ENCODE measurements around the gene PPP1R17. TPM values are rescaled to one million over a fixed set of nuclear protein-coding genes. Genes with fewer than 3 reads are reported as not detected.

Gene PPP1R17
- polyA plus RNA-seq, 2 of the 4 experiments (the other 2 are of a cell fraction) = not detected

DNA sequence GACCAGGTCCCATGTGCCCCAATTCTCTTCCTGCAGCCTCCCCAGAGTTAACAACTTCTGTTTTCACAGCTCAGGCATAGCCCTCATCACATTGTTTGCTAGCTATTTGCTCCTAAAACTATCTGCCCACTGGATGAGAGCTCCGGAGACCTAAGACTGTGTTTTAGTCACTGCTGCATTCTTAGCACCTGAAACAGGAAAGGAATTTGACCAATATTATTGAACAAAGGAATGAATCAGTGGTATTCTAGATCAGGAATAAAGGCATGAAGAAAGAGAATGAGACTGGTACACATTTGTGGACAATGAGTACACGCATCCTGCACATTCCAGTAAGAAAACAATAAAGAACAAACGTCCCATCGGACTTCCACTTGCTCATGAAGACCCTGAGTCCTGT, 54.8 kb downstream of the PPP1R17 start:
- Histone ChIP-seq H3K4me1 (peaks cover 8% of the 10 kb centered on the region), H3K4me2 (no peak overlapping the region), H3K4me3 (no peak overlapping the region), H3K9me3 (no peaks in the 10 kb centered on the region; the same call in 2 of the 3 replicates), H3K27ac (no peak overlapping the region)
- ChIA-PET CTCF (interaction anchor here (1.0 to 6.2 kb wide), 9 partner anchors 107 to 759 kb away, joined by 3 to 70 read pairs (median 5); no protein-coding TSS in a partner anchor), POLR2A (no interaction called here)
- FAIRE-seq = no peak
- no peak for DNase-seq (ENCODE audit: low read depth in 1 of 2, low spot score in 1 of 2)
- ATAC-seq = no peak
- WGBS (ENCODE audit: missing lambda C conversion rate) = 65% methylated on average over 4 of the region's 4 CpGs
- TF ChIP-seq SMC3 (IDR thresholded peaks at IDR 0.05) (no peak), RNF2 (IDR thresholded peaks at IDR 0.05; ENCODE audit: borderline replicate concordance, low read depth) (no peak)
- TF ChIP-seq, protein P1, sequence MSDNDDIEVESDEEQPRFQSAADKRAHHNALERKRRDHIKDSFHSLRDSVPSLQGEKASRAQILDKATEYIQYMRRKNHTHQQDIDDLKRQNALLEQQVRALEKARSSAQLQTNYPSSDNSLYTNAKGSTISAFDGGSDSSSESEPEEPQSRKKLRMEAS (IDR thresholded peaks at IDR 0.05) = no peak

DNA sequence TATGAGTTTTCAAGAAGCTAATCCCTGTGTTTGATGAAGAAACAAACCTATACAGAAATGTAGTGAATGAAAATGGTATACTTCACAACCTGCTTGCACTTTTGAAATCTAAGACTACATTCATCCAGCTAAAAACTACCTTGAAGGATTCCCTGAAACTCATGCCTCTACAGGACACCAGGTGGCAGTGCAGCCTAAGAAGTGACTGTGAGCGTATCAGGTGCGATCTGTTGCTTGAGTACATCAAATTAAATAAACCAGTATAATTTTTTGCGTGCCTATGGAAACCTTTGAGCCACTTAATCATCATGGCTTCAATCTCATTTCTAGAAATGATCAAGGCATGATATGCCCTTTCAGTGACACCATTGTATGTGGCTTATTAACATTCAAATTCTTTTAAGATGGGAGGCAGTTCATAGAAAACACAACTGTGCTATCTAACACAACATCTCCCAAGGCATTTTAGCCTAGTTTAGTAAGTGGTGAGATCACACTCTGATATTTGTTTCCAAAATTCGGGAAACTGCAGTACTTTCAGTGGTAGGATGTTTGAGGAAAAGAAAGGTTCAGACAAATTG, 57.4 kb downstream of the PPP1R17 start:
- peak; percentile 77 to 93; a peak in 4 of 6 replicates for ATAC-seq
- peak; percentile 94 for FAIRE-seq
- WGBS (ENCODE audit: missing lambda C conversion rate) = 0% methylated on average over 4 of the region's 4 CpGs
- POLR2A ChIA-PET = no interaction called here
- peaks cover 7% of the 10 kb centered on the region; the same call in 2 of the 3 replicates for H3K9me3 ChIP-seq
- peak; percentile 44 to 82 for DNase-seq (ENCODE audit: low read depth in 1 of 2, low spot score in 1 of 2)
- peak overlapping the region; percentile 37; the same call in 1 of the 3 replicates for H3K4me2 ChIP-seq
- peaks cover 22% of the 10 kb centered on the region for H3K4me1 ChIP-seq
- CTCF ChIA-PET = interaction anchor here (0.6 to 7.9 kb wide), 46 partner anchors 9 to 735 kb away, joined by 3 to 261 read pairs (median 4); no protein-coding TSS in a partner anchor
- TF ChIP-seq SMC3 (IDR thresholded peaks at IDR 0.05) = peak; percentile 99
- TF ChIP-seq KDM1A (IDR thresholded peaks at IDR 0.05; ENCODE audit: low read depth) = no peak
- TF ChIP-seq POLR2A (IDR thresholded peaks at IDR 0.05; ENCODE audit: low read length) = no peak
- peak; percentile 99 for TF ChIP-seq RAD21 (conservative IDR thresholded peaks at IDR 0.05 in 1 of 2, IDR thresholded peaks at IDR 0.05 in 1 of 2)
- peak; percentile 41; the same call in 1 of the 2 replicates for TF ChIP-seq GATA3 (IDR thresholded peaks at IDR 0.05; ENCODE audit: borderline replicate concordance)
- TF ChIP-seq, protein P2, sequence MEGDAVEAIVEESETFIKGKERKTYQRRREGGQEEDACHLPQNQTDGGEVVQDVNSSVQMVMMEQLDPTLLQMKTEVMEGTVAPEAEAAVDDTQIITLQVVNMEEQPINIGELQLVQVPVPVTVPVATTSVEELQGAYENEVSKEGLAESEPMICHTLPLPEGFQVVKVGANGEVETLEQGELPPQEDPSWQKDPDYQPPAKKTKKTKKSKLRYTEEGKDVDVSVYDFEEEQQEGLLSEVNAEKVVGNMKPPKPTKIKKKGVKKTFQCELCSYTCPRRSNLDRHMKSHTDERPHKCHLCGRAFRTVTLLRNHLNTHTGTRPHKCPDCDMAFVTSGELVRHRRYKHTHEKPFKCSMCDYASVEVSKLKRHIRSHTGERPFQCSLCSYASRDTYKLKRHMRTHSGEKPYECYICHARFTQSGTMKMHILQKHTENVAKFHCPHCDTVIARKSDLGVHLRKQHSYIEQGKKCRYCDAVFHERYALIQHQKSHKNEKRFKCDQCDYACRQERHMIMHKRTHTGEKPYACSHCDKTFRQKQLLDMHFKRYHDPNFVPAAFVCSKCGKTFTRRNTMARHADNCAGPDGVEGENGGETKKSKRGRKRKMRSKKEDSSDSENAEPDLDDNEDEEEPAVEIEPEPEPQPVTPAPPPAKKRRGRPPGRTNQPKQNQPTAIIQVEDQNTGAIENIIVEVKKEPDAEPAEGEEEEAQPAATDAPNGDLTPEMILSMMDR (IDR thresholded peaks at IDR 0.05) = peak; percentile 96
- no peak overlapping the region for H3K4me3 ChIP-seq
- H3K27ac ChIP-seq = peak overlapping the region in 1 of 2 experiments; percentile 11; a peak in 1 of 6 replicates

DNA sequence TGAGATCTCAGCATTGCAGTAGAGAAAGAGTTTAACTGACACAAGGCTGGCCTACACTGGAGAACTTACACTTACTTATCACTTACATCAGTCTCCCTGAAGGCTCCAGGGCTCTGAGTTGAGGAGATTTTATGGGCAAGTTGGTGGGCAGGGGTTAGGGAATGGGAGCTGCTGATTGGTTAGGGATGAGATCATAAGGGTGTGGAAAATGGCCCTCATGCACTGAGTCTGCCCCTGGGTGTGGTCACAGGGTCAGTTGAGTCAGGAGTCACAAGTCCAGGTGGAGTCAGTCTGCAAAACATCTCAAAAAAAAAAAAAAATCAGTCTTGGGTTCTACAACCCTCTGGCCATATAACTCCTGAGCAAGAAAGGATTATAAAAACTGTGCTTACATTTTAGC, 60.5 kb downstream of the PPP1R17 start:
- FAIRE-seq (no peak), DNase-seq (ENCODE audit: low read depth in 1 of 2, low spot score in 1 of 2) (peak in 1 of 2 experiments; percentile 62), ATAC-seq (peak; percentile 45 to 53; a peak in 4 of 6 replicates)
- no peak overlapping the region for H3K4me3 ChIP-seq
- H3K4me2 ChIP-seq = peak overlapping the region; percentile 40
- TF ChIP-seq FOSB (CRISPR knock-in tag; IDR thresholded peaks at IDR 0.05) = no peak
- no peak for TF ChIP-seq MAZ (IDR thresholded peaks at IDR 0.05; ENCODE audit: borderline replicate concordance, low read depth, low read length)
- TF ChIP-seq JUN (IDR thresholded peaks at IDR 0.05) = no peak
- no peak for TF ChIP-seq ZNF302 (CRISPR knock-in tag; IDR thresholded peaks at IDR 0.05)
- TF ChIP-seq, protein P3, sequence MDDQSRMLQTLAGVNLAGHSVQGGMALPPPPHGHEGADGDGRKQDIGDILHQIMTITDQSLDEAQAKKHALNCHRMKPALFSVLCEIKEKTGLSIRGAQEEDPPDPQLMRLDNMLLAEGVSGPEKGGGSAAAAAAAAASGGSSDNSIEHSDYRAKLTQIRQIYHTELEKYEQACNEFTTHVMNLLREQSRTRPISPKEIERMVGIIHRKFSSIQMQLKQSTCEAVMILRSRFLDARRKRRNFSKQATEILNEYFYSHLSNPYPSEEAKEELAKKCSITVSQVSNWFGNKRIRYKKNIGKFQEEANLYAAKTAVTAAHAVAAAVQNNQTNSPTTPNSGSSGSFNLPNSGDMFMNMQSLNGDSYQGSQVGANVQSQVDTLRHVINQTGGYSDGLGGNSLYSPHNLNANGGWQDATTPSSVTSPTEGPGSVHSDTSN (IDR thresholded peaks at IDR 0.05) = no peak
- no peak for TF ChIP-seq TFCP2L1 (CRISPR knock-in tag; IDR thresholded peaks at IDR 0.05)
- TF ChIP-seq, protein P4, sequence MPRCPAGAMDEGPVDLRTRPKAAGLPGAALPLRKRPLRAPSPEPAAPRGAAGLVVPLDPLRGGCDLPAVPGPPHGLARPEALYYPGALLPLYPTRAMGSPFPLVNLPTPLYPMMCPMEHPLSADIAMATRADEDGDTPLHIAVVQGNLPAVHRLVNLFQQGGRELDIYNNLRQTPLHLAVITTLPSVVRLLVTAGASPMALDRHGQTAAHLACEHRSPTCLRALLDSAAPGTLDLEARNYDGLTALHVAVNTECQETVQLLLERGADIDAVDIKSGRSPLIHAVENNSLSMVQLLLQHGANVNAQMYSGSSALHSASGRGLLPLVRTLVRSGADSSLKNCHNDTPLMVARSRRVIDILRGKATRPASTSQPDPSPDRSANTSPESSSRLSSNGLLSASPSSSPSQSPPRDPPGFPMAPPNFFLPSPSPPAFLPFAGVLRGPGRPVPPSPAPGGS (IDR thresholded peaks at IDR 0.05) = no peak
- no peak for TF ChIP-seq KDM1A (IDR thresholded peaks at IDR 0.05; ENCODE audit: low read depth)
- TF ChIP-seq RFX5 (IDR thresholded peaks at IDR 0.05) = no peak
- no peak for TF ChIP-seq EP300 (IDR thresholded peaks at IDR 0.05)
- no peak for TF ChIP-seq ESRRA (IDR thresholded peaks at IDR 0.05; ENCODE audit: borderline replicate concordance, low read length)
- no peak for TF ChIP-seq FOXS1 (CRISPR knock-in tag; IDR thresholded peaks at IDR 0.05)
- TF ChIP-seq CHD2 (IDR thresholded peaks at IDR 0.05; ENCODE audit: low read length, partially characterized antibody) = no peak
- no peak for TF ChIP-seq RNF2 (IDR thresholded peaks at IDR 0.05; ENCODE audit: borderline replicate concordance, low read depth)
- TF ChIP-seq, protein P5, sequence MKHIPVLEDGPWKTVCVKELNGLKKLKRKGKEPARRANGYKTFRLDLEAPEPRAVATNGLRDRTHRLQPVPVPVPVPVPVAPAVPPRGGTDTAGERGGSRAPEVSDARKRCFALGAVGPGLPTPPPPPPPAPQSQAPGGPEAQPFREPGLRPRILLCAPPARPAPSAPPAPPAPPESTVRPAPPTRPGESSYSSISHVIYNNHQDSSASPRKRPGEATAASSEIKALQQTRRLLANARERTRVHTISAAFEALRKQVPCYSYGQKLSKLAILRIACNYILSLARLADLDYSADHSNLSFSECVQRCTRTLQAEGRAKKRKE (CRISPR knock-in tag; IDR thresholded peaks at IDR 0.05; ENCODE audit: low read depth) = no peak
- TF ChIP-seq CBX8 (IDR thresholded peaks at IDR 0.05) = no peak
- TF ChIP-seq, protein P1 (IDR thresholded peaks at IDR 0.05) = no peak
- no peak for TF ChIP-seq KDM5A (IDR thresholded peaks at IDR 0.05)
- TF ChIP-seq, protein P6, sequence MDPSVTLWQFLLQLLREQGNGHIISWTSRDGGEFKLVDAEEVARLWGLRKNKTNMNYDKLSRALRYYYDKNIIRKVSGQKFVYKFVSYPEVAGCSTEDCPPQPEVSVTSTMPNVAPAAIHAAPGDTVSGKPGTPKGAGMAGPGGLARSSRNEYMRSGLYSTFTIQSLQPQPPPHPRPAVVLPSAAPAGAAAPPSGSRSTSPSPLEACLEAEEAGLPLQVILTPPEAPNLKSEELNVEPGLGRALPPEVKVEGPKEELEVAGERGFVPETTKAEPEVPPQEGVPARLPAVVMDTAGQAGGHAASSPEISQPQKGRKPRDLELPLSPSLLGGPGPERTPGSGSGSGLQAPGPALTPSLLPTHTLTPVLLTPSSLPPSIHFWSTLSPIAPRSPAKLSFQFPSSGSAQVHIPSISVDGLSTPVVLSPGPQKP (IDR thresholded peaks at IDR 0.05; ENCODE audit: low read depth, low read length) = no peak
- no peak for TF ChIP-seq CBX2 (IDR thresholded peaks at IDR 0.05; ENCODE audit: borderline replicate concordance, low read depth)
- ChIA-PET POLR2A (no interaction called here), CTCF (interaction anchor here (0.6 to 7.9 kb wide), 5 partner anchors 36 to 1466 kb away, joined by 3 to 261 read pairs (median 3); no protein-coding TSS in a partner anchor)
- peak overlapping the region; percentile 39 to 41; a peak in 5 of 6 replicates for H3K27ac ChIP-seq
- peaks cover 7% of the 10 kb centered on the region; the same call in 2 of the 3 replicates for H3K9me3 ChIP-seq
- H3K4me1 ChIP-seq = peaks cover 22% of the 10 kb centered on the region
